ENCODE measurements around the gene OSBPL3. TPM values are rescaled to one million over a fixed set of nuclear protein-coding genes. Genes with fewer than 3 reads are reported as not detected.
"Not testable (repeated sequence)": the region's sequence is repeated elsewhere in the genome, so short reads cannot be mapped to it uniquely, and the experiment has no call there.

Gene OSBPL3
- total RNA-seq, 4 donors from 2014 or later: 8.9 to 22.6 (median 13.7) TPM

- intact Hi-C loops (cut with DNase I): no loop called here
- 85 to 86% methylated on average over 4 of the region's 4 CpGs for WGBS, 2 donors
- no peak for DNase-seq
- no peaks in the 10 kb centered on the region for H3K27me3 ChIP-seq
- no peaks in the 10 kb centered on the region for H3K36me3 ChIP-seq
- no peak overlapping the region for H3K27ac ChIP-seq
- H3K4me3 ChIP-seq: no peak overlapping the region
- no peaks in the 10 kb centered on the region for H3K9me3 ChIP-seq
- TF ChIP-seq CTCF (IDR thresholded peaks at IDR 0.05) (no peak), POLR2A (IDR thresholded peaks at IDR 0.05) (no peak)
- H3K4me1 ChIP-seq: peaks cover 0 to 24% (median 20%) of the 10 kb centered on the region in 3 donors
Measured at GRCh38 chr7:24905996-24906770, 73.8 kb downstream of the OSBPL3 start.

- H3K27ac ChIP-seq; intact Hi-C loops (cut with DNase I); DNase-seq; H3K27me3 ChIP-seq; H3K36me3 ChIP-seq; H3K4me3 ChIP-seq; H3K9me3 ChIP-seq: not testable (repeated sequence)
- H3K4me1 ChIP-seq: peaks cover 0 to 24% (median 20%) of the 10 kb centered on the region in 3 donors
- 78 to 90% methylated on average over 2 to 4 of the region's 4 CpGs for WGBS, 2 donors
Measured at GRCh38 chr7:24903992-24904391, 76.0 kb downstream of the OSBPL3 start.

- DNase-seq: no peak
- Histone ChIP-seq H3K27me3 (no peaks in the 10 kb centered on the region), H3K27ac (no peak overlapping the region), H3K4me1 (peaks cover 0 to 24% (median 20%) of the 10 kb centered on the region in 3 donors), H3K36me3 (no peaks in the 10 kb centered on the region), H3K4me3 (no peak overlapping the region), H3K9me3 (no peaks in the 10 kb centered on the region)
- WGBS, 2 donors: 88 to 97% methylated on average over 2 to 3 of the region's 3 CpGs
- TF ChIP-seq CTCF (IDR thresholded peaks at IDR 0.05) (no peak), POLR2A (IDR thresholded peaks at IDR 0.05) (no peak)
- intact Hi-C loops (cut with DNase I): no loop called here
Measured at GRCh38 chr7:24903559-24903958, 76.4 kb downstream of the OSBPL3 start.

GRCh38 chr7:24902931-24903330 is 77.0 kb downstream of the OSBPL3 start:
- 78 to 87% methylated on average over 2 of the region's 2 CpGs for WGBS, 2 donors
- intact Hi-C loops (cut with DNase I): no loop called here
- H3K27ac ChIP-seq: no peak overlapping the region
- DNase-seq: no peak
- peaks cover 0 to 21% (median 16%) of the 10 kb centered on the region in 3 donors for H3K4me1 ChIP-seq
- no peaks in the 10 kb centered on the region for H3K36me3 ChIP-seq
- no peaks in the 10 kb centered on the region for H3K27me3 ChIP-seq
- no peak overlapping the region for H3K4me3 ChIP-seq
- no peak for TF ChIP-seq CTCF (IDR thresholded peaks at IDR 0.05)
- no peak for TF ChIP-seq POLR2A (IDR thresholded peaks at IDR 0.05)
- no peaks in the 10 kb centered on the region for H3K9me3 ChIP-seq

GRCh38 chr7:24902276-24902675 is 77.7 kb downstream of the OSBPL3 start:
- Histone ChIP-seq H3K4me1 (peaks cover 0 to 15% (median 11%) of the 10 kb centered on the region in 3 donors), H3K4me3 (no peak overlapping the region), H3K9me3 (no peaks in the 10 kb centered on the region), H3K27ac (no peak overlapping the region), H3K27me3 (no peaks in the 10 kb centered on the region), H3K36me3 (no peaks in the 10 kb centered on the region)
- TF ChIP-seq POLR2A (IDR thresholded peaks at IDR 0.05) (no peak), CTCF (IDR thresholded peaks at IDR 0.05) (no peak)
- no peak for DNase-seq
- WGBS, 2 donors: 76 to 79% methylated on average over 2 of the region's 2 CpGs
- intact Hi-C loops (cut with DNase I): no loop called here

All from esophagus squamous epithelium (tissue), 5 donors.